Esophagus squamous epithelium (tissue), 4 donors: ENCODE data around the gene ARHGAP27.
"Not testable (repeated sequence)": the region's sequence is repeated elsewhere in the genome, so short reads cannot be mapped to it uniquely, and the experiment has no call there.

ENCODE experiments used
- CTCF ChIP-seq, 6 experiments: fragments of 450-650 bp in 4 of 6; fragments of 200-600 bp in 2 of 6; sonication (generic) in 2 of 6; IDR thresholded peaks; one replicate each; pipeline ENCODE4 v1.5.1; 2016 to 2019; ENCODE audit warnings: antibody characterized with exemption in 6 of 6, mild to moderate bottlenecking in 4 of 6, moderate library complexity in 4 of 6
- POLR2A ChIP-seq, 4 donors: fragments of 450-650 bp; IDR thresholded peaks; one replicate each; pipeline ENCODE4 v1.6.1; 2017; ENCODE audit warnings: antibody characterized with exemption in 4 of 4, mild to moderate bottlenecking in 4 of 4, moderate library complexity in 3 of 4

GRCh38 chr17:45460422-45460821, 27.8 kb upstream of the ARHGAP27 start:
- not testable (repeated sequence) for TF ChIP-seq CTCF, POLR2A (IDR thresholded peaks at IDR 0.05)
